ENCODE data around the gene METTL23.
A peak's percentile ranks its signal among the peaks of the same experiment; 100 is the strongest.
"Not testable (repeated sequence)": the region's sequence is repeated elsewhere in the genome, so short reads cannot be mapped to it uniquely, and the experiment has no call there.

Gene METTL23

GRCh38 chr17:76696763-76697701 lies 29.6 kb upstream of the METTL23 start:
- no peak for DNase-seq

DNA sequence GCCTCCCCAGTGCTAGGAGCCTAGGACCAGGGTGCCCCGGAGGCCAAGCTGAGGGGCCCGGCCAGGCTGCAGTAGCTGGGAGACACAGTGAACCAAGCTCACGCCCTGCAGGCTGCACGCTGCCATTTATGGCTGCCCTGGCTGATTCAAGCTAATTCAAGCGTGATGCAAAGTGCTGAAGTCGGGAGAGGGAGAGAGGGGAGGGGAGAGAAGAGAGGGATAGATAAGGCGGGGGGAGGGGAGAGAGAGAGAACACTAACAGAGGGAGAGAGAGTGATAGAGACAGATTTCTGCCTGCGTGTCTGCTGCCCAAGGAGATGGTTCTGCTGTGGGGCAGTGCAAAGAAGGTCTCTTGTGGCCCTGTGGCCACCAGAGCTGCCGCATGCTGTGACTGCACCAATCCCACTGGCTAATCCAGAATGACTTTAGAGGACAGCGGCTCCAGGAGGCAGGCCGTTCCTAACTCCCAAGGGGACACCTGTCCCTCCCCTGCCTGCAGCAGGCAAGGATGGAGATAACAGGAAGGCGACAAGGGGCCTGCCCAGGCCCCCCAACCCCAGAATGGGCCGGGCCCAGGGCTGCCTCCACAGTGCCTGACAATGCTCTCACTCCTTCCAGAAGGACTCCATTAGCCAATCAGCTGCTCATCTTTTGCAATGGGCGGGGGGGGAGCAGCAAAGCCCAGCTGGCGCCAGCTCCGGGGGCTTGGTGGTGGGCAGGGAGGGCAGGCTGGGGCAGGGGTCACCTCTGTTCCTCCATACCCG lies 28.8 kb upstream of the METTL23 start:
- DNase-seq: no peak

GRCh38 chr17:76698466-76698977 lies 28.1 kb upstream of the METTL23 start:
- DNase-seq: not testable (repeated sequence)

DNA sequence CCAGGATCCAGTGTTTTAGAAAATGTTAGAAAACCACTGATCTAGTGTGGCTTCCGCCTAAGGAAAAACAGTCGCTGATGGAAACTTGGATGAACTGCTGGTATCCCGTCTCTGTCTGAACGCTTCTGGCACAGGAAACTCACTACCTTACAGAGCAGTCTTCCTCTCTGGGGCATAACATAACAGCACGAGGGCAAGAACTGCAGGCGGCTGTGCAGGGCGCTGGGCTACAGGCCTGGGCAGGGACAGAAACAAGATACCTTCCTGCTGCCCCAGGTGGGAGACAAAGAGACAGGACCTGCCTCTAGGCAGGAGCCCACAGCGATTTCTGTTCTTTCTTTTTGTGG lies 26.4 kb upstream of the METTL23 start:
- DNase-seq: no peak

GRCh38 chr17:76700617-76701470 lies 25.8 kb upstream of the METTL23 start:
- DNase-seq: no peak

DNA sequence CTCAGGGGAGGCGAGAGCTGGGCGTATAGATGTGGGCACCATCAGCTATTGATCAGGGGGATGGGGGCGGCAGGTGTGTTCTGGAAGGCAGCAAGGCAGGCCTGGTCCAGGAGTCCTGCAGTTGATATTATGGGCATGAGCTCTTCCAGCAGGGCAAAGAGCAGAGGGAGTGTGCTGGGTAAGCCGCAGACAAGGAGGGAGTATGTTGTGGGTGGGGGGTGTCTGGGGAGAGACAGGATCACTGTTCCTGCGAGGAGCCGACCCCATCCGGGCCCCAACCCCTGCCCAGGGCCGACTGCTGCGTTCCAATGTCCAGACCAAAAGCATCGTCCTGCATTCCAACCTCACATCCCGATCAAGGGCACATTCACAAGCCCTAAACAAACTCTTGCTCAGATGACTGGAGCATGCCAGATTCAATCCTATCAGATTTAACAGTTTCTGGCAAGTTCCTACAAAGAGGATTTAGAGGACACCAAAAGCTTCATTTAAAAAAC lies 25.1 kb upstream of the METTL23 start:
- no peak for DNase-seq

GRCh38 chr17:76702076-76702475 lies 24.6 kb upstream of the METTL23 start:
- no peak for DNase-seq

DNA sequence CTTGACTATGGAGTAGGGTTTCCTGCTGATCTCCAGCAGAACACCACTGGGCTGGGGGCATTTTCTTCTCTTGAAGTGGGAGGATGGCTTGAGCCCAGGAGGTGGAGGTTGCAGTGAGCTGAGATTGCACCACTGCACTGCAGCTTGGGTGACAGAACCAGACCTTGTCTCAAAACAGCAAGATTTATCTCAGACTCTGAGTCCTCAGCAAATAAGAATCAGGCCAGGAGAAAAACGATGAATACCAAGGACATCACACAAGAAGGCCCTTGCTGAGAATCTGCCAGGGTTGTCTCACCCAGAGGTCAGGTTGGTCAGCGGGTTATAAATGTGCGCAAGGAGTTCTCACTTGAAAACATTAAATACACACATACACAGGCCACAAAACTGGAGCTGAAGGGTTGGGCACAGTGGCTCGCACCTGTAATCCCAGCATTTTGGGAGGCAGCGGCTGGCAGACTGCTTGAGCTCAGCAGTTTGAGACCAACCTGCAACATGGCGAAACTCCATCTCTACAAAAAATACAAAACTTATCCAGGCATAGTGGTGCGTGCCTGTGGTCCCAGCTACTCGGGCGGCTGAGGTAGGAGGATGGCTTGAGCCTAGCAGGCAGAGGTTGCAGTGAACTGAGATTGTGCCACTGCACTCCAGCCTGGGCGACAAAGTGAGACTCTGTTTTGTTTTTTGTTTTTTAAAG lies 23.6 kb upstream of the METTL23 start:
- DNase-seq: no peak

- no peak for DNase-seq
Measured at GRCh38 chr17:76704805-76705204, 21.8 kb upstream of the METTL23 start.

- DNase-seq: no peak
Measured at GRCh38 chr17:76706817-76707216, 19.8 kb upstream of the METTL23 start.

DNA sequence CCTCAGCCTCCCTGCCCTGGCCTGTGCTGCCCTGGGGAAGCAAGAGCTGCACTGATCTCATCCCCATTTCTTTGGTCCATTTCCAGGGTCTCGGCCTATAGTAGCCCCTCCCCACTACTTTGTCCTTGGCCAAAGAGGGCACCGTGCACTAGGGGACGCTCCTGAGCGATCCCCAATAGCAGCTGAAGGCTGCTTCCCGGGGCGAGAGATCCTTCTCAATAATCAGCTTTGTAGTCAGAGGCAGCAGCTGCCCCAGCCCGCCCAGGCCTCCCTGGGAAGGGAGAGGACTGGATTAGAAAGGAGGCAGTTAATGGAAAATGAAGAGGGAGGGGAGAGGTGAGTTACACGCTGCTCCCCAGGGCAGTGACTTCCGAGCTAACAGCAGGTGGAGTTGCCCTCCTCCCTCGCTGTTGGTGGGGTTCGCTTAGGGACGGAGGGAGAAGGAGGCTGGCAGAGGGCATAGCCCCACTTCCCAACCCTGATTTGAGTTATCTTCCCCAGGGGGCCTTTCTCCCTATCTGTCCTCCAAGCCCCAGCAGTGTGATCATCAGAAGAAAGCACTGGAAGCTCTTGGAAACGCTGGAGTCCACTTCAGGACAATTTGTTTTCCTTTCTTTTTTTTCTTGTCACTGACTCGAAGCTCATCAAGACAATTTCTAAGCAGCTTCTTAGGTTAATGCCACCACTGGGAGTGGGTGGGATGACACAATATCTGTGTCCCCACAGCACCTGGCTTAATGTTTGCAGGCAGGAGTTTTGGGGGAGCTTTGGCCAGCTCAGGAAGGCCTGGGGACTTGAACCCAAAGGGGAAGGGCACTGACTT lies 18.4 kb upstream of the METTL23 start:
- DNase-seq: peak; percentile 96

- peak; percentile 32 for DNase-seq
Measured at GRCh38 chr17:76709077-76709950, 17.3 kb upstream of the METTL23 start.

DNA sequence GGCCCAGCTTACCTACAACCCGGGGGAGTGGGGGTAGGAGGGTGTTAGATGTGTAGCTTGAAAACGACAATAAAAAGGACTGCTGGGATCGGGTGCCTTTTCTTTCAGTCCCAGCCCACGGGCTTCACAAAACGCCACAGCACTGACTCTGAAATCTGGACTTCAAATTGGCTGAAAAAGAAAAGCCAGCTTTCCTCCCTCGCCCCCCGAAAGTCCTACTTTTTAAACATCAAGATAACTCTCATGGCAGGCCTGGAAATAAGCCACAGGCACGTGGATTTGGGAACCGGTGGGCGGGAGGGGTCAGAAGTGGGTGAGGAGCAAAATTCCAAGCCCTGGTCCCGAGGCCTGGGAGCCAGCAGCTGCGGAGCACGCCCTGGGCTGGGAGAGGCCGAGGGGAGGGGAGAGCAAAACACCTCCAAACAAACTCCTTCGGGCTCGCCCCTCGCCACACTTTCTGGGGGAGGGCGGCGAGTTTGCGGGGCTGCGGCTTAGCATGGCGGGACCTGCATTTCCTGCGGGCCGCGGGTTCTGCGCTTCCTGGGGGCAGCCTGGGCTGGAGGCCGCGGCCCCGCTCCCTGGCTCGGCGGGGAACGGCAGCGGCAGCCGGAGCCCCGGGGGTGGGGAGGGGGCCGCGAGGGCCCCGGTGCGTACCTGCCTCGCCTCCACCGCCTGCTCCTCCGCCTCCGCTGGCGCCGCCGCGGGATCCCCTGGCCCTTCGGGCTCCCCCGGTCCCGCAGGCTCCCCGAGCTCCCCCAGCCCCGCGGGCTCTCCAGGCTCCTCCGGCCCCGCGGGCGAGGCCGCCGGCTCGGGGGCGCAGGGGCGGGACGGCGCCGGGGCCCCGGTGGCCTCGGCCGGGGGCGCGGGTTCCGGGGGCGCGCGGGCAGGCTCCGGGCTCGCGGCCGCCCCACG lies 16.4 kb upstream of the METTL23 start:
- DNase-seq: not testable (repeated sequence)

GRCh38 chr17:76710863-76711611 lies 15.6 kb upstream of the METTL23 start, which contains the start of gene MXRA7:
Gene MXRA7 (minus strand): TSS chr17:76710965. CDS start chr17:76710946, 19 bp downstream.
- DNase-seq: peak; percentile 65

GRCh38 chr17:76712321-76712720 lies 14.3 kb upstream of the METTL23 start:
- DNase-seq: not testable (repeated sequence)

DNA sequence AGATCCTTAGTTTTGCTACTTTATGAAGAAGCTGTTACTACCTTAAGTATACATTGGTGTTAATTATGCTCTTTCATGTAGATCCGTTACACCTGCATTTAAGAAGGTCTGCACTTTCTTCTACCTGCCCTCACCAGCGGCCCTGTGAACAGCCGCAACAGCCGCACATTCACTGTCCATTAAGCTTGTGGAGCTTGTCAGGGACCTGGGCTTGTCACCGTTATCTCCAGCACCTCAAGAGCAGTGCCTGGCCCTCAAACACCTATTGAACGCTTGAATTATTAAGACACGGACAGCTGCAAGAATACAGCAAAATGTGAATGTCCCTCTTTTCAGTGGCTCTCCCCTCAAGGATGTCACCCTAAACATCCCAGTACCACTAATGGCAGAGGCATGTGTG lies 12.9 kb upstream of the METTL23 start:
- no peak for DNase-seq

DNA sequence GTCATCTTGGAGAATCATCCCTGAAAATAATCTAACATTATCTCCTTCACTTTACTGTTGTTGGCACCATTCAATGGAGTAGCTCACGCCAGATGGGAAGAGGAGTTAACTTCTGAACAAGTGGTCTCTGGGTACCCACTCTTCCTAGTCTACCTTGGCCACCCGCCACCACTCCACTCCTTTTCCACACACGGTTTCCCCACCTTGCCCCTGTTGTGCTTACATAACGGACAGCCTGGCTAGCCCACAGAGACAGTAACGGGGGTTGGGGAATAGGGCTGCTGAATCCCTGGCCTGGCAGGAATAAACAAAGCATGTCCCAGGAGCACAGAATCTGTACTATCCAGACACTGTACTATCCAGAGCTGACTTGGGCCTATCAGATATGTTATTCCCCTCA lies 12.3 kb upstream of the METTL23 start:
- no peak for DNase-seq
